Ovary (tissue), 9 donors: ENCODE data around the gene NFKB2. TPM values are rescaled to one million over a fixed set of nuclear protein-coding genes. Genes with fewer than 3 reads are reported as not detected.

ENCODE experiments used
- DNase-seq, 5 donors: peaks; one replicate each; pipeline ENCODE4 v3.0.0-alpha.2; 2019 to 2020
- H3K27ac ChIP-seq, 2 donors: fragments of 200-600 bp; one replicate each; pipeline versions ENCODE4 v1.5.1 to v1.8.0; 2019 to 2022
- H3K27me3 ChIP-seq: fragments of 200-600 bp; one replicate; pipeline ENCODE4 v1.8.0; 2022
- H3K36me3 ChIP-seq: fragments of 200-600 bp; sonication (generic); one replicate; pipeline ENCODE4 v1.5.1; 2019
- H3K4me1 ChIP-seq: one replicate; pipeline ENCODE4 v1.8.1; 2013; ENCODE audit warnings: mild to moderate bottlenecking, moderate library complexity; ENCODE audit not compliant: insufficient read depth
- H3K4me3 ChIP-seq: fragments of 200-600 bp; sonication (generic); one replicate; pipeline ENCODE4 v1.5.1; 2017
- H3K9me3 ChIP-seq, 2 donors: fragments of 200-600 bp in 1 of 2; sonication (generic) in 1 of 2; one replicate each; pipeline versions ENCODE4 v1.5.1 to v1.8.1; 2013 to 2019; ENCODE audit warnings: mild to moderate bottlenecking in 1 of 2, moderate library complexity in 1 of 2
- EP300 ChIP-seq: sonication (generic); formaldehyde crosslinking; IDR thresholded peaks from one replicate; pipeline ENCODE4 v1.6.1; 2017; ENCODE audit warnings: antibody characterized with exemption
- POLR2A ChIP-seq: fragments of 450-650 bp; IDR thresholded peaks from one replicate; pipeline ENCODE4 v1.6.1; 2017; ENCODE audit warnings: antibody characterized with exemption, mild to moderate bottlenecking, moderate library complexity
- WGBS, 3 donors: extraction: QIAGEN DNeasy Blood & Tissue Kit in 1 of 3; methylation state at CpG; one replicate each; pipeline versions ENCODE4 v1.1.5 to v1.1.7; 2013 to 2017; 5-methylcytosine and 5-hydroxymethylcytosine counted together
- intact Hi-C, 4 donors: fragments of 100-400 bp; cut with DNase I; formaldehyde crosslinking; loops; one replicate each; pipeline versions ENCODE4 v1.11.0 to v1.15.1; 2022 to 2023
- polyA plus RNA-seq, 2 donors: library from polyadenylated mRNA; stranded (reverse); fragments of 200-250 nt in 1 of 2; fragments of 350-450 nt in 1 of 2; fragmentation: Illumina TruSeq in 1 of 2; extraction: RNeasy Lipid Tissue Mini Kit (QIAGEN cat#74804) in 1 of 2; gene quantifications; one replicate each; pipeline ENCODE4 v1.2.3, GENCODE V29; 2013 to 2014
- total RNA-seq, 7 donors: library from RNA; depleted of rRNA in 2 of 7; stranded (reverse); fragments of >200 nt in 2 of 7; fragmentation: NEBNext Ultra II Directional in 3 of 7; extraction: Animal tissue kit (Norgen Biotek cat#: 25700) in 3 of 7; gene quantifications; one replicate each; pipeline versions ENCODE4 v1.1.0 to v1.2.4, GENCODE V29; 2016 to 2023
- TF ChIP-seq, protein P1 (sequence below), 3 donors: fragments of 450-650 bp in 2 of 3; fragments of 200-600 bp in 1 of 3; IDR thresholded peaks; one replicate each; pipeline versions ENCODE4 v1.5.1 to v1.8.0; 2016 to 2022; ENCODE audit warnings: antibody characterized with exemption in 3 of 3, mild to moderate bottlenecking in 1 of 3
- donor health status: DM: no; HTN: no; CAD: no; lungs with moderate emphysema.
- donor health status: DM: no; HTN: no; CAD: no.
- donor health status: Bipolar disorder and iron deficiency.
- donor health status: DM: yes; HTN: yes; CAD: no.
- donor health status: DM: no; HTN: no; CAD: no.
- donor health status: DM: yes; HTN: yes; CAD: no.

Gene NFKB2
- total and polyA plus RNA-seq, 9 donors: 16.3 to 42.6 (median 32.7) TPM

DNA sequence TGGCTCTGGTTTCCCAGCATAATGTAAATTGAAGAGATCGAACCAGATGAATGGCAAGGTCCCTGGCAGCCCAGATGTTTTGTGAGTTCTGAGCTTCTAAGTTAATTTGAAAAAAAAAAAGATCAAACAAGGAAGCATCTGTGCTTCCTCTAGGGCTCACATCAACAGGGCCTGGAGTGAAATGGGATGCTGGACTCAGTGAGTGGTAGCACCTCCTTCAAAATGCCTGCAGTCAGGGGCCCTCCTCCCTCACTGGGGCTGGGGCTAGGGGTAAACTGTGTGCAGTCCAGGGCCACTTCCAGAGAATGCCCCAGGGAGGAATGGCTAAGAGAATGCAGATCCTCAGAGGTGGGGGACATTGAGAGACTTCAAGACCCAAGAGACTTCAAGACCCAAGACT lies 42.9 kb downstream of the NFKB2 start:
- TF ChIP-seq, protein P1, sequence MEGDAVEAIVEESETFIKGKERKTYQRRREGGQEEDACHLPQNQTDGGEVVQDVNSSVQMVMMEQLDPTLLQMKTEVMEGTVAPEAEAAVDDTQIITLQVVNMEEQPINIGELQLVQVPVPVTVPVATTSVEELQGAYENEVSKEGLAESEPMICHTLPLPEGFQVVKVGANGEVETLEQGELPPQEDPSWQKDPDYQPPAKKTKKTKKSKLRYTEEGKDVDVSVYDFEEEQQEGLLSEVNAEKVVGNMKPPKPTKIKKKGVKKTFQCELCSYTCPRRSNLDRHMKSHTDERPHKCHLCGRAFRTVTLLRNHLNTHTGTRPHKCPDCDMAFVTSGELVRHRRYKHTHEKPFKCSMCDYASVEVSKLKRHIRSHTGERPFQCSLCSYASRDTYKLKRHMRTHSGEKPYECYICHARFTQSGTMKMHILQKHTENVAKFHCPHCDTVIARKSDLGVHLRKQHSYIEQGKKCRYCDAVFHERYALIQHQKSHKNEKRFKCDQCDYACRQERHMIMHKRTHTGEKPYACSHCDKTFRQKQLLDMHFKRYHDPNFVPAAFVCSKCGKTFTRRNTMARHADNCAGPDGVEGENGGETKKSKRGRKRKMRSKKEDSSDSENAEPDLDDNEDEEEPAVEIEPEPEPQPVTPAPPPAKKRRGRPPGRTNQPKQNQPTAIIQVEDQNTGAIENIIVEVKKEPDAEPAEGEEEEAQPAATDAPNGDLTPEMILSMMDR (IDR thresholded peaks at IDR 0.05): no peak
- no peak for TF ChIP-seq POLR2A
- no peak for TF ChIP-seq EP300
- no peak for DNase-seq
- H3K36me3 ChIP-seq: no peaks in the 10 kb centered on the region
- 74 to 85% (median 82%) methylated on average over 1 of the region's 1 CpG for WGBS, 3 donors
- no peak overlapping the region for H3K4me3 ChIP-seq
- intact Hi-C loops: no loop called here
- no peaks in the 10 kb centered on the region for H3K27me3 ChIP-seq
- no peaks in the 10 kb centered on the region for H3K9me3 ChIP-seq
- H3K27ac ChIP-seq: no peak overlapping the region
- H3K4me1 ChIP-seq: peaks cover 8% of the 10 kb centered on the region

DNA sequence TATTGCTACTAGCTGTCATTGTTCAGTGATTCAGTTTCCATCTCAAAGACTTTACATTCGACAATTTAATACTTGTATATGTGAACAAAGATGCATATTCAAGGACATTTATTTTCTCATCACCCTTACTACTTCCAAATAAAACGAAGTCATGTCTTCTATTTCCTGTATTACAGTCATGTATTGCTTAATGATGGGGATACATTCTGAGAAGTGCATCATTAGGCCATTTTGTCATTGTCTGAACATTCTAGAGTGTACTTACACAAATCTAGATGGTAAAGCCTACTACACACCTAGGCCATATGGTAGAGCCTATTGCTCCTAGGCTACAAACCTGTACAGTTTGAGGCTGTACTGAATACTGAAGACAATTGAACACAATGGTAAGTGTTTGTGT lies 49.3 kb downstream of the NFKB2 start:
- Histone ChIP-seq H3K4me3 (no peak overlapping the region), H3K9me3 (no peaks in the 10 kb centered on the region), H3K27me3 (no peaks in the 10 kb centered on the region), H3K36me3 (no peaks in the 10 kb centered on the region), H3K4me1 (no peaks in the 10 kb centered on the region), H3K27ac (no peak overlapping the region)
- intact Hi-C loops: no loop called here
- 83 to 88% (median 86%) methylated on average over 2 of the region's 2 CpGs for WGBS, 3 donors
- no peak for DNase-seq
- no peak for TF ChIP-seq EP300
- TF ChIP-seq, protein P1 (IDR thresholded peaks at IDR 0.05): no peak
- TF ChIP-seq POLR2A: no peak

DNA sequence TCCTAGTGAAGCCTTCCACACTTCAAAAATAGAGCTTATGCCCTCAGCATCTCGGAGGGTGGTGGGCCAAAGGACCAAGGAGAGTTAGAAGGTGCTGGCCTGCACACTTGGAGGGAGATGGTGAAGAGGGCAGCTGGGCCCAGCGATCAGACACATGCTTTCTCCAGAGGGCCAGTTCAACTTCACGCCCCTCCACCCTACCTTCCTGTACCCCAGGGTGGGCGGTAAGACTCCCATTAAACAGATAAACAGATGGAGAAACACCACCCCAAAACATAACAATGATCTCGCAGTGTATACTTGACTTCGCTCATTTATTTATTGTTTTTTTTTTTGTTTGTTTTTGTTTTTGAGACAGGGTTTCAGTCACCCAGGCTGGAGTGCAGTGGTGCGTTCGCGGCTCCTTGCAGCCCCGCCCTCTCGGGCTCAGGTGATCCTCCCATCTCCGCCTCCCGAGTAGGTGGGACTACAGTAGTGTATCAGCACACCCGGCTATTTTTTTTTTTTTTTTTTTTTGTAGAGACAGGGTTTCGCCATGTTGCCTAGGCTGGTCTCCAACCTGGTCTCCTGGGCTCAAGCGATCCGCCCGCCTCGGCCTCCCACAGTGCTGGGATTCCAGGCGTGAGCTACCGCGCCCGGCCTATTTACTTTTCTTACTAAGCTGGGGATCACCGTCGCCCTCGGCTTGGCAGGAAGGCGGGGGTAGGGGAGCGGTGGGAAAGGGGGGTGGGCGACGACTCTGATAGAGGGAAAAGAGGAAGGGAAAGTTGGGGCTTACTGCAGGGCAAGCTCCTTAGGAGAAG lies 54.0 kb downstream of the NFKB2 start:
- Histone ChIP-seq H3K4me3 (peak overlapping the region; percentile 74), H3K4me1 (peaks cover 2% of the 10 kb centered on the region), H3K27ac (peak overlapping the region; percentile 47 to 92), H3K9me3 (no peaks in the 10 kb centered on the region), H3K36me3 (no peaks in the 10 kb centered on the region), H3K27me3 (no peaks in the 10 kb centered on the region)
- peak; percentile 68 to 78 (median 75) for DNase-seq
- 5 to 7% (median 6%) methylated on average over 30 of the region's 30 CpGs for WGBS, 3 donors
- no peak for TF ChIP-seq EP300
- TF ChIP-seq, protein P1 (IDR thresholded peaks at IDR 0.05): no peak
- no peak for TF ChIP-seq POLR2A
- intact Hi-C loops: no loop called here

GRCh38 chr10:102450124-102450373 lies 54.5 kb downstream of the NFKB2 start:
- Histone ChIP-seq H3K27me3 (no peaks in the 10 kb centered on the region), H3K4me3 (peak overlapping the region; percentile 74), H3K36me3 (no peaks in the 10 kb centered on the region), H3K9me3 (no peaks in the 10 kb centered on the region), H3K27ac (peak overlapping the region; percentile 47 to 92), H3K4me1 (peaks cover 2% of the 10 kb centered on the region)
- intact Hi-C loops: no loop called here
- TF ChIP-seq, protein P1 (IDR thresholded peaks at IDR 0.05): no peak
- no peak for TF ChIP-seq POLR2A
- TF ChIP-seq EP300: no peak
- no peak for DNase-seq
- WGBS, 3 donors: 0 to 1% (median 0%) methylated on average over 11 of the region's 11 CpGs
